ELR (cell line): ENCODE measurements around the gene CRYGB.
A peak's percentile ranks its signal among the peaks of the same experiment; 100 is the strongest.
"Not testable (repeated sequence)": the region's sequence is repeated elsewhere in the genome, so short reads cannot be mapped to it uniquely, and the experiment has no call there.

Experiments
- DNase-seq: peaks from one replicate; pipeline ENCODE4 v3.0.0-alpha.2; 2015; ENCODE audit warnings: low read depth

Gene CRYGB

DNA sequence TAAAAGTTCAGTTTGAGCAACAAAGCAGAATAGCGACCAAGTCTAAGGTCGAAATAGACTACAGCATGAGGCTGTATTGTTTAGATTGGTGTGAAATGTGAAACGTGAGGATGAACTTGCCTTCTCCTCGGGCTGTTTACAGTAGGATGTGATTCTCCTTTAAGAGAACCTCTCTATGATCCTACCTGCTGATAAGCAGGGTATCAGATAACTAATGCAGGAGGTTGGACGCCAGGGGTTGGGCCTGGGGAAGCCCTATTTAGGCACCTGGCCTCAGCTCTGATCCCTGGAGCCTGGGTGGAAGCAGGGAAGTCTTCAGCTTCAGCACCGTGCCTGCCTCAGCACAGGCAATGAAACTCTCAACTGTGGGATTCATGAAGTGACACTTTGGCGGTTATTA, 33.0 kb downstream of the CRYGB start:
- DNase-seq, result no peak

DNA sequence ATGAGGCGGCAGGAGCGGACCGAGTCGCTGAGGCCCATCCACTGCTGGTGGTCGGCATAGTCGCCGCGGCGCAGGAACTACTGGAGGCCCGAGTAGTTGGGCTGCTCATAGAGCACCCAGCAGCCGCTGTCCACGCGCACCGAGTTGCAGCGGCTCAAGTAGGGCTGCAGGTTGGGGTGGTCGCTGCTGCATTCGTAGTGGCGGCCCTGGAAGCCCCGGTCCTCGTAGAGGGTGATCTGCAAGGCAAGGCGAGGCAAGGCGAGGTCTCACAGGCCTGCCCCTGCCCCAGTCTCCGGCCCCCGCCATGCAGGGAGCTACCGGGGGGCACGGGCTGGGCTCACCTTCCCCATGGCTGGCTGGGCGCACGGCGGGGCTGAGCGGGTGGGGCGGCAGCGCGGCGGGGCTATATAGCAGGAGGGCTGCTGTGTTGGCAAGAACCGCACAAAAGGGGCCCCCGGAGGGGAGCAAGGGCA, 33.6 kb downstream of the CRYGB start:
- DNase-seq, result not testable (repeated sequence)

DNA sequence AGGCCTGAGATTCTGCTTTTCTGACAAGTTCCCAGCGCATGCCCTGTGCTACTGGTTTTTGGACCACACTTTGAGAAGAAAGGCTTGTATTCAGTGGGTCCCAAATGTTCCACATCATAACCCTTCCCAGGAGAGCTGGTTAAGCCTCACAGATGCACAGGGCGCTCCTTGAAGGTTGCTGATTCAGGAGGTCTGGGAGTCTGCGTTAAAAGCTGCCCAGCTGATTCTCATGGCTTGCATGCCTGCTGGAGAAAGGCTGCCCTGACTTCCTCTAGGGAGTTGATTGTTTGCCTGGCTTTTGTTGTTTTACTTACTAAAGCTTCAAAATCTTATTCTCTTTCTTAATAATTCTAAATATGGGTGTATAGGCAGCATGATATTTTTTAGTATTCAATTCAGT, 42.3 kb downstream of the CRYGB start:
- no peak for DNase-seq

DNA sequence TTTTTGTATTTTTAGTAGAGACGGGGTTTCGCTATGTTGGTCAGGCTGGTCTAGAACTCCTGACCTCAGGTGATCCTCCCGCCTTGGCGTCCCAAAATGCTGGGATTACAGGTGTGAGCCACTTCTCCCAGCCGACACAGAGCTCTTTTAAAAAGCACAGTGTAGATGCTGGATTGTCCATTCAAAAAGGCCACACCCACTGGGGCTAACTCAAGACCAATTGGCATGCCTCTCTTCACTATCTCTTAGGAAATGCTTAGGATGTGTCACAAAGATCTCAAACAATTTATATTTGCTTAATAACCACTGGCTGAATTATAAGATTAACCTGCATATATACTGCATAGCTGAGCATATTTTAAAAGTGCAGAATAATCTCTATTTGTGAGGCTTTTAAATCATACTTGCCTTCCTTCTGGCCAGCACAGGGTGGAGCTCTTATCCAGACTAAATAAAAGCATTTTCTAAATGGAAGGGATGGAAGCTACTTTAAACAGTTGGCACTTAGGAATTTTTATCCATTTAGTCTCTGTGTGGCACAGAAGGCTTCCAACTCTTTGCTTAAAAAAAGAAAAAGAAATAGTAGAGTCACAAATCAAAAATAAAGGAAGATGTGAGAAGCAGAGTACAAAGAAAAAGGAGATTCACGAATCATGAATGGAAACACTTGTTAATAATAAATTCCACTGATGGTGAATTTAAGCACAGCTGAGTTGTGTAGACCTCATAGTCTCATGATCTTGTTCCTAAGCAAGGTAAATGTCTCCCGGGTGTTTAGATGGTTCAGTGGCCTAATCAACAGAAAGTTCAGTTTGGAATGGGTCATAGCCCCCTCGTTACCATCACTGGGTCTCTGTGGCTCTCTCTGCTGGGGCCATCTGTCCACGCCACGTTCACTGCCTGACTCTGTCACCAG, 44.0 kb downstream of the CRYGB start:
- peak; percentile 54 for DNase-seq

GRCh38 chr2:208099682-208100470, 46.1 kb downstream of the CRYGB start:
- DNase-seq, result no peak

DNA sequence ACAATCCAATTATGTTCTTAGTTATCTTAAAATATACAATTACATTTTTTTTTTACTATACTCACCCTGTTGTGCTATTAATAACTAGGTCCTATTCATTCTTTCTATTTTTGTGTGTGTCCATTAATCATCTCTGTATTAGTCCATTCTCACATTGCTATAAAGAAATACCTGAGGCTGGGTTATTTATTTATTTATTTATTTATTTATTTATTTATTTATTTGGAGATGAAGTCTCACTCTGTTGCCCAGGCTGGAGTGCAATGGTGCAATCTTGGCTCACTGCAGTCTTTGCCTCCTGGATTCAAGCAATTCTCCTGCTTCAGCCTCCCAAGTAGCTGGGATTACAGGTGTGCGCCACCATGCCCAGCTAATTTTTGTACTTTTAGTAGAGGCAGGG, 47.3 kb downstream of the CRYGB start:
- not testable (repeated sequence) for DNase-seq

- DNase-seq, result no peak
These were observed 47.7 kb downstream of the CRYGB start for GRCh38 chr2:208098267-208098666.

DNA sequence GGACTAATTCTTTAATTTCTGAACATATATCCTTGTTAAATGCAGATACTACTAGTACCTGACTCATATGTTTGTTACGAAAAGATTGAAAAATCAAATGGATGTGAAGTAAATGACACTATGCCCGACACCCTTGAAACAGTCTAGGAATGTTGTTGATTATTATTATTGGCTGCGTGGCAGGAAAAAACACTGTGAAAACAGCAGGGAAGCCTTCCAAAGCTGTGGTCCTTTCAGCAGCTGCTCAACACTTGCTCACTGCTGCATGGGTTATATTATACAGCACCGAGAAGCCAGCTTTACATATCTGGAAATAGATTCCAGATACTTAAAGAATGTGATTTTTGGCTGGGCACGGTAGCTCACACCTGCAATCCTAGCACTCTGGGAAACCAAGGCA, 48.2 kb downstream of the CRYGB start:
- no peak for DNase-seq

- DNase-seq, result no peak
These were observed 48.6 kb downstream of the CRYGB start for GRCh38 chr2:208097313-208097712.

- DNase-seq, result no peak
These were observed 49.9 kb downstream of the CRYGB start for GRCh38 chr2:208096080-208096479.

GRCh38 chr2:208093128-208093527, 52.8 kb downstream of the CRYGB start:
- no peak for DNase-seq
